ENCODE results near the gene TRMT10C. TPM values are rescaled to one million over a fixed set of nuclear protein-coding genes. Genes with fewer than 3 reads are reported as not detected.

Gene TRMT10C
- total RNA-seq, 1 donor from 2014 or later, result 38.8 TPM

Other genes starting within 250 kb of the TRMT10C start
- 0.33 and 0.78 TPM in 2 replicates for gene IMPG2, start 241.3 kb upstream of the TRMT10C start, total RNA-seq
- 8.0 and 16.6 TPM in 2 replicates for gene SENP7, start 48.7 kb upstream of the TRMT10C start, total RNA-seq
- gene PCNP, start 12.3 kb downstream of the TRMT10C start, total RNA-seq, result 80.3 and 97.8 TPM in 2 replicates
- 18.4 and 29.8 TPM in 2 replicates for gene ZBTB11, start 115.3 kb downstream of the TRMT10C start, total RNA-seq
- gene RPL24, start 124.8 kb downstream of the TRMT10C start, total RNA-seq, result 2,722 and 3,066 TPM in 2 replicates
- gene CEP97, start 162.7 kb downstream of the TRMT10C start, total RNA-seq, result 8.5 and 17.7 TPM in 2 replicates
- gene NXPE3, start 217.3 kb downstream of the TRMT10C start, total RNA-seq, result 15.5 and 23.0 TPM in 2 replicates

All from pulmonary artery endothelial cell (primary cell).